GM18861 (cell line): ENCODE measurements around the gene PTX4.

Experiments
- ATAC-seq: cut with Tn5 transposase; IDR thresholded peaks from one replicate; pipeline ENCODE4 v1.9.1; 2021; ENCODE audit not compliant: unreplicated experiment

Gene PTX4

DNA sequence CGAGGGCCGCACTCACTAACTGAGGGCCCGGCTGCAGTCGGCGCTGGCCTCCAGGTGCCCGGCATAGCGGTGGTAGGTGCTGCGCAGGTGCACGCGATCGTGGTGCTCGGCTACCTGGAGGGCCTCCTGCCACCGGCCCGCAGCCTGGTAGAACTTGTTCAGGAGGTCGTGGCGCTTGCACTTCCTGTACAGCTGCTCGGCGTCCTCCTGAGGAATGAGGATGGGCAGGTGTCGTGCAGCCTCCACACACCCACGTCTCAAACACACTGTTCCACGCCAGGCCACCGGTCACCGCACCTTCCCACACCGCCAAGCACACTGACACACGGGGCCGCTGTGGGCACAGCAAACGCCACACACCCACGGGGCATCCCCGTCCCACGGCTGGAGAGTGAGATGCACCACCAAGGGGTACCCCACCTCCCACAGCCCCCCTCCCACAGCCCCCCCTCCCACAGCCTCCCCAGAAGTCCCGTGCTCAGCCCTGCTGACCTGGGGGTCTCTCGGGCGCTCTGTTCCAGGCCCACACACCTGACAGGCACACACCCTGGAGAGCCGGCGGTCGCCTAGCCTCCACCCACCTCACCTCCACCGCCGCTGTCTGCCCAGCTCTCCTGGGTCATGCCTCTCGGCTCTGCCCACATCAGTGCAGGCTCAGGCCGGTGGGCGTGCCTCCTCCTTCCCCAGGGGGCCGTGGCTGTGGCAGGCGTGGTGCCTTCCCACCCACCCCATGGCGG is 37.3 kb upstream of the PTX4 start:
- no peak for ATAC-seq

DNA sequence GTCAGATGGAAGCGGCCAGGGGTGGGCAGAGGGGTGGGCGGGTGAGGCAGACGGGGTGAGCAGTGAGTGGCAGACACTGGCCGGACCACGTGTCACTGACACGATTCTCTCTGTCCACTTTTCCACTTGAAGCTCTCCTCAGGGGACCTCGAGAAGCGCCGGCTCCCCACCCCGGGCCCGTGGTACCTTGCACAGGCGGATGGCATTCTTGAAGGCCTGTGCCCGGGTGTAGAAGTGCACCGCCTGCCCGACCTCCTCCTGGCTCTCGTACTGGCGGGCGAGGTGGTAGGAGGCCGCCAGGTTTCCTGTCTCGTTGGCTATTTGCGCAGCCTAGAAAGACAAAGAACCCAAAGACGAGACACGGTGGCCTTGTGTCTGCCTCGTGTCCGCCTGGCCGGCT is 35.6 kb upstream of the PTX4 start:
- no peak for ATAC-seq

DNA sequence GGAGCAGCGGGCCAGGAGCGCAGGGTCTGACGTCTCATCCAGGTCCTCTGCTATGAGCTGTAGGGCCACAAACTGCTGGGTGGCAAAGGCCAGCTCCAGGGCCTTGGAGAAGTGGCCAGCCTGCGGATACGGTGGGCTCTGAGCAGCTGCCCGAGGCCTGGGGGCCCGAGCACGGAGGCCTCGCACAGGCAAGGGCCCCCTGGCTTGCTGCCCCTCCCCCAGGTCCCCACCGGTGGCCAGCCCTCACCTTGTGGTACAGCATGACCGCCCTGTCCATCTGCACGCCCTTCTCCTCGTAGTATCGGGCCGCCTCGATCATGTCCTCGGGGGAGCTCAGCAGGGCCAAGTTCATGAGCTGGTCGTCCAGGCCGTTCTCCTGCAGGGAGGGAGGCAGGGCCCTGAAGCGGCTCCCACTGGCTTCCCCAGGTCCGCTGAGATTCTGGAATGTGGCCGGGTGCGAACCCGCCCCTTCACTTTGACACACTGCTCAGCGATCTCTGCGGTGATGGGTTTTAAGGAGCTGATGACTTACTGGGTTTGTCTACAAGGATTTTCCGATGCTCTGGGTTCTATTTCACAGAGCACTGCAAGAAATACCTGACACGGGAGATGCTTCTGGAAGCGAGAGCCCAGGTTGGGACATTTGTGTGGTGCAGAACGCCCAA is 35.0 kb upstream of the PTX4 start:
- ATAC-seq, result no peak

DNA sequence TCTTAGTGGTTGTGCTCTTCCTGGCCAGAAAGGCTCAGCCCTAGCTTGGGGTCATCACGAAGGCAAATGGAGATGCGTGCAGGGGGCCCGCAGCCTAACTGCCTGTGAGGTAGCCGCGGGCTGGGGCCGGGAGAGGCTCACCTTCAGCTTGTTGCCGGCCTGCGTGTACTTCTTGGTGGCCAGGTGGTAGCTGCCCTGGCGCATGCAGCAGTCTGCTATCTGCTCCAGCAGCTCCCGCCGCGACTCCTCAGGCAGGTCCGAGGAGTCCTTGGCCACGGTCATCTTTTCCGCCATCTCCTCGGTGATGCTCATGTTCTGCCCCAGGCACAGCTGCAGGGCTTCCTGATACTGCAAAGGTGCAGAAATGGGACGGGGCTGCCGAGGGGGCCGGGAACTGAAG is 31.7 kb upstream of the PTX4 start:
- no peak for ATAC-seq

DNA sequence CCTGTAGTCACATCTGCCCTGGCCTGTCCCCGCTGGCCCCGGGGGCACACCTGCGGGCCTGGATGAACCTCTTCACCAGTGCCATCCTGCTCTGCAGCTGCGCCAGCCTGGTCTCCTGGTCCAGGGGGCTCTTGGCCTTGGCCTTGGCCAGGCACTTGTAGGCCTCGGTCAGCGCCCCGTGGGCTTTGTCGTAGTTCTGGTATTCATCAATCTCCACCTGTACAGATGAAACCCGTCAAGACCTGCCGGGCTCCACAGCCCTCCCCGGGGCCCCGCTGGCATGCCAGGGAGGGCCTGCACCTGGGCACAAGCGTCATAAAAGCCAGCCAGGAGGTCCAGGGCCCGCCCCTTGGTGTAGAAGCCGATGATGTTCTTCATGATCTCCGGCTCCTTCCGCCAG is 31.1 kb upstream of the PTX4 start:
- no peak for ATAC-seq

DNA sequence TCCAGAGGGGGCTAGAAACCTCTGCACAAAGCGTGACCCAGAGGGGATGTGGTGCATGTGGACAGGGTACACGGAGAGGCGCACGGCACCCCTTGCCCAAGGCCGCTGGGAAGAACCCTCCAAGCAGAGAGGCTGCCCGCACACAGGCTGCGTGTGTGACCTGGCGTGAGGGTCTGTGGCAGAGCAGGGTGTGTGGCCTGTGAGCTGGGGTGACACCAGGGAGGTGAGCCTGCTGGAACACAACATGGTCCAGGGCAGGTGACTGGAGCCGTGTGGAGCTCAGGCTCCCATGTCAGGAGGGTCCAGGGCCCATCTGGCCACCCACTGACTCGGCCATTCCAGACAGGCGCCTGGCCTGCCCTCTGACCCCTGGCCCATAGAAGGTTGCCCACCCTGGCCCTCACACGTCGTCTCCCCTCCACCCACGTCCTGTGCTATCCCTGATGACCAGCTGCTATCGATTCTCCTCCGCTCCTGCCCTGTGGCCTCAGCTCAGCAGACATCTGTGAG is 29.9 kb upstream of the PTX4 start:
- no peak for ATAC-seq

DNA sequence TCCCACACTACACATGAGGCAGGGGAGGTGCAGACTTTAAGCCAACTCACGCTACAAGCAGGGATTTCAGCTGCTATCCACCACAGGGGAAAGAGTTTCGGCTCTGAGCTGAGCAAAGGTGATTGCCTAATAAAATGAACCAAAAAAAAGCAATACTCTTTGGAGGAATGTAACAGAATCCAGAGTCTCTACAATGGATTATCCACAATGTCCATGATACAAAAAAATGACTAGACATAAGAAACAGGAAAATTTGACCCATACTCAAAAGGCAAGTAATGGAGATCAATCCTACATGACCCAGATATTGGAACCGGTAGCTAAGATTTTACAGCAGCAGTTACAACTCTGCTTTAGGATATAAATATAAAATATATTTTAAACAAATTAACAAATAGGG is 25.8 kb upstream of the PTX4 start:
- ATAC-seq, result no peak

DNA sequence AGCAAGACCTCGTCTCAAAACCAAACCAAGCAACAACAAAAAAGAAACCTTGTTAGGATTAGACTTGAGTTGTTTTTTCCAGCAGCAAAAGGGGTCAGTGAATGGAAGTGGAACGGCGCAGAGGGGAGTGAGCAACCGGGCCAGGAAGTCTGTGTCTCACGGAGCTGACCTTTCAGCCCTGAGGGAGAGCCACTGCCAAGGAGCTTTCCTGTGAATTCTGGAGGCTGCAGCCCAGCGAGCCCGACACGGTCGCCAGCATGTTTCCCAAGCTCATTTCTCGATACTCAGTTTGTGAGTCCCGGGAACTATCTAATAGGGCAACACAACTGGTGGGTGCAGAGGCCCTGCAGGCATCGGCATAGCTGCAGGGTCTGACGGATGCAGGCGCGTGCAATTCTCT is 24.0 kb upstream of the PTX4 start:
- no peak for ATAC-seq

DNA sequence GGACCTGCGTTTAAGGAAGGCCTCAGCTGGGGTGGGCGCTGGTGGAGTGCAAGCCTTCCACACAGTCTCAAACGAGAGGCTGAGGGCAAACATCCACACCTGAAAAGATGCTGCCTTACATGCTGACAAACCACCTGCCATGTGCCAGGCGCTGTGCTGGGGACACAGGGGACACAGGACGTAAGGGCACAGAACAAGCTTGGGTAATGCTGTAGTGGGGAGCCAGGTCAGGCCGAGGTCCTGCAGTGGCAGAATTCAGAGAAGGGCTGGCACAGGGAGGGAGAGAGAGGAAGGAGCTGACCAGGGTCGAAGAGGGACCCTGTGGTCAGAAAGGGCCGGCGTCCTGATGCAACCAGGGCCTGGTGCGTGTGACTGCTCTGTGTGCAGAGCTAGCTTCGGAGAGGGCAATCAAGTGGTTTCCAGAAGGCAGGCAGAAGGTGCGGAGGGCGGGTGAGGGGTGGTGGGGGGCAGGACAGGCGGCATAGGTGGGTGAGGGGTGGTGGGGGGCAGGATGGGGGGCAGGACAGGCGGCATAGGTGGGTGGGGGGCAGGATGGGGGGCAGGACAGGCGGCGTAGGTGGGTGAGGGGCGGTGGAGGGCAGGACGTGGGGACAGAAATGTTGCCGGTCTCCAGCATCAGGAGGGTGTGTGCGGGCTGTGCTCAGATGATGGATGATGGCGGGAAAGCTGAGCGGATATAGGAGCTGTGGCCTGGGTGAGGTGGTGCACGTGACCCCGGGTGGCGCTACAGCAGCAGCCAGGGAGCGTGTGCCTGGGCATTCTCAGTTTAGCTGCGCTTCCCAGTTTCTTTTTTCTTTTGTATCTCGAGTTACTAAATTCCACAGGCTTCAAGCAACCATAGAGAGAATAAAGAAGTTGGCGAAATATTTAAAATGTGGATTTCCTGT is 23.2 kb upstream of the PTX4 start:
- ATAC-seq, result no peak

DNA sequence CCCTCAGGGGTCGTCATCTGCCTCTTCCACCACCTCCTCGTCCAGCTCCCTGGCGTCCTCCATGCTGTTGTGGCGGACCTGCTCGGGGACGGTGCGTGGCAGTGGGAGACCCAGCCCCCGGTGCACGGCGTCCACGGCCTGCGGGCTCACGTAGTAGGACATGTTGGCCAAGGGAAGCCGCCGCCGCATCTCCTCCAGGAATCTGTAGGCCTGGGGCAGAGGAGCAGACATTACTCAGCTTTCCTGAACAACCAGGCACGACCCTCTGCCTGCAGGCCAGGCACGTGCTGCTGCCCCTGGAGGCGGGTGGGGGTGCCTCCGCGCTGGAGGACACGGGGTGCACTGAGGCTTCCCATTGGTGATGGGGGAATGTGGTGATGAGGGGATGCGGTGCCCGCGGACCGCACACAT is 22.2 kb upstream of the PTX4 start:
- ATAC-seq, result no peak

DNA sequence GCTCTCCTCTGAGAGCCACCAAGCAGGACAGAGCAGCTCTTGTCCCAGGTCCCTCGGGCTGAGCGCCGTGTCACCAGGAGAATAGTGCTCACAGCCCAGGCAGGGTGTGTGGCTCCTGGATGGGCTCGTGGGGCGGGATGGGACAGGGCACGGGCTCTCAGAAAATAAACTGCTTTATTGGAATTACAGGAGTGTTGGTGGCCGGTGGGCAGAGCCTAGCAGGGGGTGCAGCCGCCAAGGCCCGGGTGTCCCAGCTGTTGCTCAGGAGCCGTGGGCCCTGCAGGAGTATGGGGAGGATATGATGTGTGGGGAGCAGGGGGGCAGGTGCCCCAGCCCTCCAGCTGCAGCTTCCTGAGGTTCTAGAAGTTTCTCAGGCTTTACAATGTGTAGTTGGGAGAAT is 21.5 kb upstream of the PTX4 start:
- no peak for ATAC-seq

DNA sequence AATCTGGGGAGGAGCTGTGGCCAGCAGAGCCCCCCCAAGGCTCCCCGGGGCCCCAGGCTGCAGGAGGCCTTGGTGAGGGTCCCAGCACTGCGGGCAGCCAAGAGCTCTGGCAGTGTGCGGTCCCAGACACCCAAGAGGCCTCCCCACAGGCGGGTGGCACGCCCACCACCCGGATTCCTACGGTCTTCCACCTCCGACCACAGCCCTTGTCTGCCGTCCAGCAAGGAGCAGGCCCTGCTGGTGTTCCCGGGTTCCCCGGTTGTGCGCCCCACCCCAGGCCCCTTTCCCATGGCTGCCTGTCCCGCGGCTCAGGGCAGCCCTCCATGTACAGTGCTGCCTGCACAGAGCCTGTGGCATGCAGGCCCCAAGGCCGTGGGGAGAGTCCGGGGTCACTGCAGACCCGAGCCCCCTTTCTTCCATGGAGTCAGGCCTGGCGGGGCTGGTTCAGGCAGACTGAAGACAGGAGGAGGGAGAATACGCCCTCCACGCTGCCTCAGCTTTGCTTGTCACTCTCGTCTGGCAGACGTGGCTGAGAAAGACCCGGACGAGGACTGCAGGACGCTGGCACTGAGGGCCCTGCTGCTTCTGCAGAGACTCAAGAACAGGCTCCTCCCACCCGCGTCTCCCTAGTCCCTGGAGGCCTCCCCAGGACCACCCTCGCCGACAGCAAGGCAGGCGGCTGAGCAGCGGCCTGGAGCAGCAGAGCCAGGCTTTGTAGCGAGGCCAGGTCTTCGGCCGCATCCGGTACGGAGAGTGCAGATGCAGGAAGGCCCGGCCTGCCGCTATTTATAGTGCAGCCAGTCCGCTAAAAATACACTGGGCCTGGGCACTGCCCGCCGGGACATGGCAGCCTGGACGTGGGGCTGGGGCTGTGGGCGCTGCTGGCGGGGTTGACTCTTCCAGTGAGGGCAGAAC is 20.8 kb upstream of the PTX4 start:
- ATAC-seq, result no peak

DNA sequence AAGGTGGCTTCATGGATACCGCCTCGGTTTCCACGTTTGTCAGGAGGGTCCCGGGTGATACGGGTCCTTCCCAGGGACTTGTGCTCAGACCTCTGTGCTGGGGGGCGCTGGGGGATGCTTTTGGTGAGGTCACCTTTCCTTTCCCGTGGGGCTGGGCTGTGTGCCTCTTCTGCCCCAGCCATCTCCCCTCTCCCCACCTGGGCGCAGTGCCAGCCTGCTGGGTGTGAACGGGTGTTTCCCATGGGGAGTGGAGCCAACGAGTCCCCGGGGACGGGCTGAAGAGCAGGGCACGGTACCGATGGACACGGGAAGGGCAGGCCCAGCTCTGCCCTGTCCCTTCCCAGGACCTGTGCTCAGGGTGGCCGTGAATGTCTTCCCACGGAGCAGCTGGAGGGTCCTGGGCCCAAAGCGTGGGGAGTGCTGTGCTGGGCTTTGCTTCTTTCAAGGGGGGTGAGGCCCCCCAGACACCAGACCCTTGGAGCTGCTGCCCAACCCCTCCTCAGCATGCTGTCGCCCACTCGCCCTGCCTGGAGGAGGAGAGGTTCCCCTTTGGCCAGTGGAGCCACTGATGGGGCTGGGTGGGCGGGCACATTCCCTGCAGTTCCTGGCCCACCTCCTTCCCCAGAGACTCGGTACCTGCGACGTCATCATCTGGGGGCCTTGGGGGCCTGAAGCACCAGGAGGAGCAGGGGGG is 19.9 kb upstream of the PTX4 start:
- ATAC-seq, result no peak

DNA sequence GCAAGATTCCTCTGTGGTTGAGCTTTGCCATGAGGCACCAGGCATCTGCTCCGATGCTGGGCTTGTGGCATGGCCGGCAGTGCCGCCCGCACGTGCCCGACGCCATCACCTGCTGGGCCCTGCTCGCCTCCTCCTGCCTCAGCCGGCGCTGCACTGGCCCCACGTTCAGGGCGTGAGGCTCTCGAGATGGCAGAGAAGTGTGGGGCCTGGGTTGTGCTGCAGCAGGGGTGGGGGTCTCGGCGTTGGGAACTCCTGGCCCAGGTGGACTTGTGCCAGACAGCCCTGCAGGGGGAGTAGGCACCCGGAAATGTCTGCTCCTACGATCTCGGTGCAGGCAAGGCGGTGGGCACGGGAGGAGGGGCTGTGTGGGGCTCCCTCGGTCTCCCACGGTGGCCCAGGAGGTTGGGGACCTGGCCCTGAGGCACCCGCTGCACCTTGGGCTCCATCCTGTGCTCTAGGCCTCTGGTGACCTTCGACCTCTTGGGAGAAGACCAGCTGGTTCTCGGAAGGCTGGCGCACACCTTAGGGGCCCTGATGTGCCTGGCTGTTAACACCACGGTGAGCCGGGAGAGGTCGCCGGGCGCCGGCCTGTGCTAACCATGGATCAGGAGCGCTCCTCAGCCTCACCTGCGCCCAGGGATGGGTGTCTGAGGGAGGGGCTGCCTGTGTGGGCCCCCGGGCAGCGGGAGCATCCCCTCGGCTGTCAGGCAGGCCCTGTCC is 17.9 kb upstream of the PTX4 start:
- ATAC-seq, result no peak

DNA sequence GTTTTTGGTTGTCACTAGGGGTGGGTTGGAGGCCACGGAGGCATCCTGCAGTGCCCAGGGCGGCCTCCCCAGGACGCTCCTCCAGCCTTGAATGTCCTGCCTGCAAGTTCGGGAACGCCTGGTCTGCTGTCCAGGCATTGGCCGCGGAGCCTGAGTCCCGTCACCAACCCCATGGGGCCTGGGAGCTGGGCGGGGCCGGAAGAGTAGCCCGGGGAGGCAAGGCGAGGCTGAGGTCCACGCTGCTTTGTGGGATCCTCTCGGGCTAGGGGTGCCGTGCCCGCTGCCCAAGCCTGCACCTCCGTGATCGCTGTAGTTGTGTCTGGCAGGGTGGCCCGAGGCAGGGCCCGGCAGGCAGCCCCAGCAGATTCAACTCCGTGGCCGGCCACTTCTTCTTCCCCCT is 17.2 kb upstream of the PTX4 start:
- no peak for ATAC-seq

DNA sequence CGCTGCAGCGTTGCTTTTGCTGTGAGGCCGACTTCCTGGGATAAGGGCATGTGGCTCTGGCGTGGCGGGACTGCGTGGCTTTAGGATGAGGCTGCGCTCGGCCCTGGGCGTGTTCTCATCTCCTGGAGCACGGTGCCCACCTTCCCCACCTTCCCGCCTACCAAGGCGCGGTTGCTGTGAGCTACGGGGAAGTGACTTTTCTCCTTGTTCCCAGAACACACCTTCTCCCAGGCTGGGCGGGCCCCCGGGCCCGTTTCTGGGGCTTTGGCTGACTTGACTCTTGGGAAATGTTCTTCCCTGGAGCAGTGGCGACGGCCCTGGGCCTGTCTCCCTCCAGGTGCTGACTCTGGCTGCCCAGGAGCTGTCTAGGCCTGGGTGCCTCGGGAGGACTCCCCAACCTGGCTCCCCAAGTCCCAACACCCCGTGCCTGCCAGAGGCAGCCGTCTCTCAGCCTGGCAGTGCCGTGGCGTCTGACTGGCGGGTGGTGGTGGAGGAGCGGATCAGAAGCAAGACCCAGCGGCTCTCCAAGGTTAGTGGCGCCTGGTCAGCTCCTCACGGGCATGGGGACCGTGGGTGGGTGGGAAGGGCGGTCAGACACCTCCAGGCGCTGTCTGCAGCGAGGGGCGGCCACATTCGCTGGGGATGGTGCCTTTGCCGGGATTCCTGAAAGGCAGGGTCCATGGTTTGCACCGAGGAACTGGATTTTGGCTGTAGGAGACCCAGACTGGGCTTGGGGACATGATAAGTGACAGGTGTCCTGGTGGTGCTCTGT is 16.5 kb upstream of the PTX4 start:
- ATAC-seq, result no peak

DNA sequence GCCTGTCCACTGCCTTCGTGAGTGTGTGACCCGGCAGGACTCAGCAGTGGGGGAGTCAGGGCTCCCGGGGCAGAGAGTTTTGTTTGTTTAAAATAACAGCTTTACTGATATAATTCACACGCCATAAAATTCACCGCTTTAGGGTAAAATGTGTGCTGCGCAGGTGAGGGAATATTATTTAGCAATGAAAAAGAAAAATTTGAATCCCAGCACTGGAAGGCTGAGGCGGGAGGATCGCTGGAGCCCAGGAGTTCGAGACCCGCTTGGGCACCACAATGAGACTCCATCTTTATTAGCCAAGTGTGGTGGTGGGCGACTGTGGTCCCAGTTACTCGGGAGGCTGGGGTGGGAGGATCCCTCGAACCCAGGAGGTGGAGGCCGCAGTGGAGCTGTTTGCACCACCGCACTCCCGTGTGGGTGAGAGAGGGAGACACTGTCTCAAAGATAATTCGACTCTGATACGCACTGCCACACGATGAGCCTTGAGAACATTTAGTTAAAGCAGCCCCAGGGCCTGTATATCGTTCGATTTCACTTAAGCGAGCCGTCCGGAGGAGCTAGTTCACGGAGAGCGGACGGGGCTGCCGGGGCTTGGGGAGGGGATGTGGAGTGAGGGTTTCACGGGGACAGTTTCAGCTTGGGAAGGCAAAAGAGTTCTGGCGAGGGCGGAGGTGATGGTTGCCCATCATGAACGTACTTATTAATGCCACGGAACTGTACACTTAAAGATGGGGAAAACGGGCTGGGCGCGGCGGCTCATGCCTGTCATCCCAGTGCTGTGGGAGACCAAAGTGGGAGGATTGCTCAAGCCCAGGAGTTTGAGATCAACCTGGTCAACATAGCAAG is 14.6 kb upstream of the PTX4 start:
- ATAC-seq, result no peak
